Right lobe of liver (tissue), 6 donors: ENCODE measurements around the gene NOL4L. TPM values are rescaled to one million over a fixed set of nuclear protein-coding genes. Genes with fewer than 3 reads are reported as not detected.
A peak's percentile ranks its signal among the peaks of the same experiment; 100 is the strongest.

Experiments
- ATAC-seq, 4 donors: fragments of 200-7000 bp; cut with Tn5 transposase; one replicate each; pipeline ENCODE4 v1.9.1; 2020; ENCODE audit warnings: mild to moderate bottlenecking in 4 of 4, moderate library complexity in 4 of 4
- DNase-seq, 3 donors: peaks; one replicate each; pipeline ENCODE4 v3.0.0-alpha.2; 2020
- H3K27ac ChIP-seq, 3 donors: fragments of 200-600 bp; one replicate each; pipeline ENCODE4 v1.8.0; 2022
- H3K27me3 ChIP-seq, 2 donors: fragments of 200-600 bp; one replicate each; pipeline ENCODE4 v1.8.0; 2022
- H3K36me3 ChIP-seq, 4 donors: fragments of 200-600 bp; sonication (generic) in 1 of 4; one replicate each; pipeline versions ENCODE4 v1.5.1 to v1.8.0; 2017 to 2022; ENCODE audit warnings: control low read depth in 1 of 4
- H3K4me1 ChIP-seq, 4 donors: fragments of 200-600 bp; sonication (generic) in 1 of 4; one replicate each; pipeline versions ENCODE4 v1.5.1 to v1.8.0; 2017 to 2022; ENCODE audit warnings: control low read depth in 1 of 4
- H3K4me3 ChIP-seq, 3 donors: fragments of 200-600 bp; one replicate each; pipeline ENCODE4 v1.8.0; 2022
- H3K9me3 ChIP-seq, 4 donors: fragments of 200-600 bp; sonication (generic) in 1 of 4; one replicate each; pipeline versions ENCODE4 v1.5.1 to v1.8.0; 2017 to 2022; ENCODE audit warnings: control low read depth in 1 of 4
- POLR2A ChIP-seq: fragments of 450-650 bp; IDR thresholded peaks from one replicate; pipeline ENCODE4 v1.6.1; 2017; ENCODE audit warnings: antibody characterized with exemption, mild to moderate bottlenecking
- WGBS: methylation state at CpG from one replicate; pipeline ENCODE4 v1.1.6; 2018; ENCODE audit warnings: low coverage, low lambda C conversion rate; ENCODE audit not compliant: insufficient coverage; ENCODE audit errors: missing lambda C conversion rate; 5-methylcytosine and 5-hydroxymethylcytosine counted together
- intact Hi-C, 2 donors: fragments of 100-400 bp; cut with DNase I; formaldehyde crosslinking; loops; one replicate each; pipeline versions ENCODE4 v1.11.2 to v1.14.1; 2022
- total RNA-seq, 6 experiments: library from RNA; depleted of rRNA in 2 of 6; stranded (reverse); fragments of >200 nt in 2 of 6; fragmentation: NEBNext Ultra II Directional in 3 of 6; extraction: Animal tissue kit (Norgen Biotek cat#: 25700) in 3 of 6; gene quantifications; one replicate each; pipeline versions ENCODE4 v1.1.0 to v1.2.4, GENCODE V29; 2016 to 2023
- TF ChIP-seq, protein P1 (sequence below), 4 donors: fragments of 200-600 bp in 3 of 4; fragments of 450-650 bp in 1 of 4; IDR thresholded peaks; one replicate each; pipeline versions ENCODE4 v1.5.1 to v1.8.0; 2016 to 2022; ENCODE audit warnings: antibody characterized with exemption in 4 of 4, mild to moderate bottlenecking in 2 of 4
- donor health status: DM: no; HTN: yes; CAD: no.
- donor health status: DM: no; HTN: no; CAD: no.
- donor health status: DM: no; HTN: no; CAD: no.
- donor health status: DM: no; HTN: yes; CAD: no.
- donor health status: DM: no; HTN: yes; CAD: no.

NOL4L gene
- total RNA-seq, 6 experiments from 2014 or later = 4.3 to 6.5 (median 5.7) TPM

- DNase-seq (peak in 1 of 3 donors; percentile 13), ATAC-seq (no peak)
- Histone ChIP-seq H3K36me3 (no peaks in the 10 kb centered on the region), H3K27me3 (no peaks in the 10 kb centered on the region), H3K27ac (no peak overlapping the region), H3K4me1 (peaks cover 0 to 17% (median 3%) of the 10 kb centered on the region in 4 donors), H3K4me3 (no peak overlapping the region), H3K9me3 (no peaks in the 10 kb centered on the region)
- TF ChIP-seq POLR2A = no peak
- TF ChIP-seq, protein P1, sequence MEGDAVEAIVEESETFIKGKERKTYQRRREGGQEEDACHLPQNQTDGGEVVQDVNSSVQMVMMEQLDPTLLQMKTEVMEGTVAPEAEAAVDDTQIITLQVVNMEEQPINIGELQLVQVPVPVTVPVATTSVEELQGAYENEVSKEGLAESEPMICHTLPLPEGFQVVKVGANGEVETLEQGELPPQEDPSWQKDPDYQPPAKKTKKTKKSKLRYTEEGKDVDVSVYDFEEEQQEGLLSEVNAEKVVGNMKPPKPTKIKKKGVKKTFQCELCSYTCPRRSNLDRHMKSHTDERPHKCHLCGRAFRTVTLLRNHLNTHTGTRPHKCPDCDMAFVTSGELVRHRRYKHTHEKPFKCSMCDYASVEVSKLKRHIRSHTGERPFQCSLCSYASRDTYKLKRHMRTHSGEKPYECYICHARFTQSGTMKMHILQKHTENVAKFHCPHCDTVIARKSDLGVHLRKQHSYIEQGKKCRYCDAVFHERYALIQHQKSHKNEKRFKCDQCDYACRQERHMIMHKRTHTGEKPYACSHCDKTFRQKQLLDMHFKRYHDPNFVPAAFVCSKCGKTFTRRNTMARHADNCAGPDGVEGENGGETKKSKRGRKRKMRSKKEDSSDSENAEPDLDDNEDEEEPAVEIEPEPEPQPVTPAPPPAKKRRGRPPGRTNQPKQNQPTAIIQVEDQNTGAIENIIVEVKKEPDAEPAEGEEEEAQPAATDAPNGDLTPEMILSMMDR (IDR thresholded peaks at IDR 0.05) = no peak
- intact Hi-C loops = loop anchor here in 1 of 2 donors (5.0 kb wide), 1 partner anchor 130 kb away; no protein-coding TSS in a partner anchor
- WGBS = no CpG with 5 or more reads among the region's 3 CpGs
Measured at GRCh38 chr20:32522526-32522775, 62.7 kb downstream of the NOL4L start.

DNA sequence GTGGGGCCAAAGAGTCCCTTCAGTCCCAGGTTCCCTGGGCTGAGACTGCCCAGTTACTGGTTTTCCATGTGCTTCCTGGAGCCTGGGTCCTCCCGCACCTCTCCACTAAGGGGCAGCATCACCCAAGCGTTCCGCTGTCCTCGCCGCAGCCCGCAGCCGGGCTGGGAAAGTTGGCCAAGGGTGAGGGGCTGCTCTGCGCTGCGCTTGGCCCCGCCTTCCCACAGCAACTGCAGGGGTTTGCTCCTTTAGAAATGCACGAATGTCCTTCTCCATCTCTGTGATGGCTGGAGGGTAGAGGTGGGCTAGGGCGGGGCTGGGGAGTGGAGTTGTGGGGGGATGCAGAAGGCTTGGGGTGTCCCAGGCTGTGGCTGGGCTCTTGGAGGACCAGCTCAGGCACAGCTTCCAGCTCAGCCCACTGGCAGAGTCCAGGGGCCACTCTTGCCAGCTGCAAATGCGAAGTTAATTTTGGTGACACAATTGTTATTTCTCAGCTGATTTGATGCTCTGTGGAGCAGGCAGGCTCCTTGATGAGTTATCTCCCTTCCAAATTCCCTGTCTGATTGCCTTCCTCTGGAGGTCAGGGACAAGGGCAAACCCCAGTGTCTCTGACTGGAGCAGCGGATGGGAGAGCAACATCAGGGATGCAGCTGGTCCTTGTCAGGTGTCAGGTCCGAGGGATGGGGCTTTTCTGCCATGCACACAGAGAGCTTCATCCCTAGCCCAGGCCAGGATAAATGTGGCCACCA is 63.2 kb downstream of the NOL4L start:
- Histone ChIP-seq H3K9me3 (no peaks in the 10 kb centered on the region), H3K27ac (no peak overlapping the region), H3K36me3 (no peaks in the 10 kb centered on the region), H3K4me1 (peaks cover 0 to 17% (median 3%) of the 10 kb centered on the region in 4 donors), H3K27me3 (no peaks in the 10 kb centered on the region), H3K4me3 (no peak overlapping the region)
- 8% methylated on average over 4 of the region's 15 CpGs for WGBS
- DNase-seq (peak; percentile 69 to 74 (median 71)), ATAC-seq (peak; percentile 78 to 83 (median 82))
- intact Hi-C loops = loop anchor here in 1 of 2 donors (5.0 kb wide), 1 partner anchor 130 kb away; no protein-coding TSS in a partner anchor
- TF ChIP-seq, protein P1 (IDR thresholded peaks at IDR 0.05) = peak; percentile 81 to 92 (median 85)
- TF ChIP-seq POLR2A = no peak

- H3K4me1 ChIP-seq = peaks cover 0 to 24% (median 3%) of the 10 kb centered on the region in 4 donors
- WGBS = 62% methylated on average over 3 of the region's 3 CpGs
- DNase-seq = no peak
Measured at GRCh38 chr20:32520927-32521203, 64.3 kb downstream of the NOL4L start.

DNA sequence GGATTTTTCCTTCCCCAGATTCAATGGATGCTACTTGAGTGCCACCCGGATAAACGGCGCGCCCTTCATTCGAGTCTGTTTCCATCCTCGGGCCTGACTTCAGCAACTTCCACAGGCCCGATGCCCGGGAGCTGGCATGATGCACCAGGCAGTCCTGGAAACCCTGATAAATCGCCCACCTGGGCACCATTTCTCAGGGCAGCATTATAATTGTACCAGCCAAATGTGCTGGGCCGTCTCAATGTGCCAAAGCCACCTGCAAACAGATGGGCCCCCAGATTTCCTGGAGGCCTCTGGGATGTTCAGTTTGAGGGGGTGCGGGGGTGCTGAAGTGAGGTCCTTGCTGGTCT is 65.8 kb downstream of the NOL4L start:
- 63% methylated on average over 1 of the region's 11 CpGs for WGBS
- peaks cover 0 to 22% (median under 1%) of the 10 kb centered on the region in 4 donors for H3K4me1 ChIP-seq
- no peak overlapping the region for H3K4me3 ChIP-seq
- DNase-seq = peak in 1 of 3 donors; percentile 8
- no peaks in the 10 kb centered on the region for H3K36me3 ChIP-seq
- H3K27me3 ChIP-seq = no peaks in the 10 kb centered on the region
- intact Hi-C loops = loop anchor here in 1 of 2 donors (5.0 kb wide), 1 partner anchor 133 kb away; no protein-coding TSS in a partner anchor
- no peak overlapping the region for H3K27ac ChIP-seq
- no peaks in the 10 kb centered on the region for H3K9me3 ChIP-seq
- TF ChIP-seq POLR2A = no peak
- TF ChIP-seq, protein P1 (IDR thresholded peaks at IDR 0.05) = no peak
- no peak for ATAC-seq

More at GRCh38 chr20:32520927-32521203, 64.3 kb downstream of the NOL4L start:
- Histone ChIP-seq H3K4me3 (no peak overlapping the region), H3K27ac (no peak overlapping the region), H3K36me3 (no peaks in the 10 kb centered on the region), H3K9me3 (no peaks in the 10 kb centered on the region), H3K27me3 (no peaks in the 10 kb centered on the region)
- intact Hi-C loops = loop anchor here in 1 of 2 donors (5.0 kb wide), 1 partner anchor 131 kb away; no protein-coding TSS in a partner anchor
- TF ChIP-seq, protein P1 (IDR thresholded peaks at IDR 0.05) = no peak
- TF ChIP-seq POLR2A = no peak
- no peak for ATAC-seq
